Measurements from ENCODE around the gene MRGPRX1.

MRGPRX1 gene

DNA sequence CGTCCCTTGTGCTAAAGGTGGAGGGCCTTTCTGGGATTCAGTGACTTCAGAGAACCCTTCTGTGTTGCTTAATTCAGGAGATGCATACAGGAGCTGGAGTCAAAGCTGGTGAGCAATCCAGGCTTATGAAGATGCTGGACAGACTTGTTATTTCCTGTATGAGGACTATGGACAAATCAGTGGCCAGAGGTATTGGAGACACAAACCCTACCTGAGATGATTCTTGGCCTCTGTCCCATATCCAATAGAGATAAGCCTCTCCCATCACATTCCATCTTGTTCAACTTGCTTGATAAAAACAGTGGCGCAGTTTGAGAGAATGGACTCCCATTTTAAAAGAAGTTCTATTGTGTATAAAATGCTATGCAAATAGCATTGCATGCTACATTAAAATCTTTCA lies at the start of gene MRGPRX1:
TSS of gene MRGPRX1 (minus strand) at position 101 of the 400 bp plus-strand sequence. CDS start 4,630 bp downstream, outside the sequence.
- H3K27ac ChIP-seq, result no peak within 1 kb of the TSS
- no peak for DNase-seq
- H3K27me3 ChIP-seq (ENCODE audit: insufficient read depth, low read depth, severe bottlenecking), result no peaks in the 10 kb centered on the region
- TF ChIP-seq, protein P1, sequence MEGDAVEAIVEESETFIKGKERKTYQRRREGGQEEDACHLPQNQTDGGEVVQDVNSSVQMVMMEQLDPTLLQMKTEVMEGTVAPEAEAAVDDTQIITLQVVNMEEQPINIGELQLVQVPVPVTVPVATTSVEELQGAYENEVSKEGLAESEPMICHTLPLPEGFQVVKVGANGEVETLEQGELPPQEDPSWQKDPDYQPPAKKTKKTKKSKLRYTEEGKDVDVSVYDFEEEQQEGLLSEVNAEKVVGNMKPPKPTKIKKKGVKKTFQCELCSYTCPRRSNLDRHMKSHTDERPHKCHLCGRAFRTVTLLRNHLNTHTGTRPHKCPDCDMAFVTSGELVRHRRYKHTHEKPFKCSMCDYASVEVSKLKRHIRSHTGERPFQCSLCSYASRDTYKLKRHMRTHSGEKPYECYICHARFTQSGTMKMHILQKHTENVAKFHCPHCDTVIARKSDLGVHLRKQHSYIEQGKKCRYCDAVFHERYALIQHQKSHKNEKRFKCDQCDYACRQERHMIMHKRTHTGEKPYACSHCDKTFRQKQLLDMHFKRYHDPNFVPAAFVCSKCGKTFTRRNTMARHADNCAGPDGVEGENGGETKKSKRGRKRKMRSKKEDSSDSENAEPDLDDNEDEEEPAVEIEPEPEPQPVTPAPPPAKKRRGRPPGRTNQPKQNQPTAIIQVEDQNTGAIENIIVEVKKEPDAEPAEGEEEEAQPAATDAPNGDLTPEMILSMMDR (IDR thresholded peaks at IDR 0.05; ENCODE audit: low read depth, low read length), result no peak
- H3K36me3 ChIP-seq, result no peaks in the 10 kb centered on the region
- no peak within 1 kb of the TSS for H3K4me3 ChIP-seq (ENCODE audit: low read depth, low read length)
- H3K9me3 ChIP-seq (ENCODE audit: severe bottlenecking), result no peaks in the 10 kb centered on the region

DNA sequence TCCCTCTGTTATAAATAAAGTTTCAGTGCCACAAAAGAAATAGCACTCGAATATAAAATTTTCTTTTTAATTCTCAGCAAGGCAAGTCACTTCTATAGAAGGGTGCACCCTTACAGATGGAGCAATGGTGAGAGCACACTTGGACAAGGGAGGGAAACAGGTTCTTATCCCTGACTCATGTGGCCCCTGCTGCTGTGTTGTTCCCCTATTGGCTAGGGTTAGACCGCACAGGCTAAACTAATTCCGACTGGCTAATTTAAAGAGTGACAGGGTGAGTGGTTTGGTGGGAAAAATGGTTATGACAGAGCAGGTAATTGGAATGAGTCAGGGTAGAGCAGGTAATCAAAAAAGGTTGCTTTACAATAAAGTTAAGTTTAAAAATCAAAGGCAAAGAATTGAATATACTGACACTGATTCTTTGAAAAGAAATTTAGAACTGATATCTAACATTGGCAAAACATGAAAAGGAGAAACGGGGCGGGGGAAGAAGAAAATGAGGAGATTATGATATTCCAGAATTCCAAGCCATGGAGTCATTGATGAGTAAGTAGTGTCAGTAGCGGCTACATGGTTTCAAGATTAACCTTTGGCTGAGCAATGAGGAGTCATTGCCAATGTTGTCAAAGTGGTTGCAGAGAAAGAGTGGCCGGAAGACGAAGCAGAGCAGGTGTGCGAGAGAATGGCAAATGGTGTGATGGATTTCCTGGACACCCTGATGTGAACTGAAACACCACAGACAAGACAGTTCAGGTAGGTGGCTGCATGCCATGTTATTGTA lies 48.4 kb upstream of the MRGPRX1 start:
- no peak overlapping the region for H3K4me3 ChIP-seq (ENCODE audit: low read depth, low read length)
- DNase-seq, result no peak
- TF ChIP-seq, protein P1 (IDR thresholded peaks at IDR 0.05; ENCODE audit: low read depth, low read length), result no peak
- H3K9me3 ChIP-seq (ENCODE audit: severe bottlenecking), result no peaks in the 10 kb centered on the region
- H3K36me3 ChIP-seq, result no peaks in the 10 kb centered on the region
- no peak overlapping the region for H3K27ac ChIP-seq
- H3K27me3 ChIP-seq (ENCODE audit: insufficient read depth, low read depth, severe bottlenecking), result peaks cover 3% of the 10 kb centered on the region

DNA sequence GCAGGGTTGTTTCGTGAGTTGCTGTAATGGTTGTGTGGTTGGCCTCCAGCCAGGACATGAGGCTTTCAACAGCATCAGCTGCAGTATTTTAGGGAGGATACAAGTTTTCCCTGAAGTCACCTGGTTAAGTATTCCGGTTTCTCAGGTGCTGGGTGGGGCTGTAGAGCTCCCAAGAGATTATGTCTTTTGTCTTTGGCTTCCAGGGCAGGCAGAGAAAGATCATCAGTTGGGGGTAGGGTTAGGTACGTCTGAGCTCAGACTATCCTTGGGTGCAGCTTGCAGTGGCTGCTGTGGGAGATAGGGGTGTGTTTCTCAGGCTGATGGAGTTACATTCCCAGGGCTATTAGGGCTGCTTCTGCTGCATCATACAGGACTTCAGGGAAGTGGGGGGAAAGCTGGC lies 47.5 kb upstream of the MRGPRX1 start:
- no peaks in the 10 kb centered on the region for H3K9me3 ChIP-seq (ENCODE audit: severe bottlenecking)
- DNase-seq, result no peak
- peaks cover 3% of the 10 kb centered on the region for H3K27me3 ChIP-seq (ENCODE audit: insufficient read depth, low read depth, severe bottlenecking)
- TF ChIP-seq, protein P1 (IDR thresholded peaks at IDR 0.05; ENCODE audit: low read depth, low read length), result no peak
- no peak overlapping the region for H3K4me3 ChIP-seq (ENCODE audit: low read depth, low read length)
- no peak overlapping the region for H3K27ac ChIP-seq
- H3K36me3 ChIP-seq, result no peaks in the 10 kb centered on the region

DNA sequence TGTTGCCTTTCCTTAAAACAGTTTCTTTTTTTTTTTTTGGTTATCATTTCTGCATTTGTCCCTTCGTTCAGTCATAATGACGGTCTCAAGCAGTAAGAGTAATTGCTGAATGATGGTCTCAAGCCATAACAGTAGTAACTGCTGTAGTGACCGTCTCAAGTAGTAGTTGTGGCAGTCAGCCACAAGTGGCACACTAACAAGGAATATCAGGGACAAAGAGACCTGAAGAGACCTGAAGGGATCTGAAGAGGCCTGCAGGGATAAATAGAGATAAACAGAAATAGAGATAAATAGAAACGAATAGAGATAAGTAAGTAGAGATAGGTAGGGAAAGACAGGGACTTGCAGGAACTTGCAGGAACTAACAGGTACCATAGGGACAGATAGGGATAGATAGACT lies 42.7 kb upstream of the MRGPRX1 start:
- H3K4me3 ChIP-seq (ENCODE audit: low read depth, low read length), result no peak overlapping the region
- H3K36me3 ChIP-seq, result no peaks in the 10 kb centered on the region
- DNase-seq, result no peak
- H3K9me3 ChIP-seq (ENCODE audit: severe bottlenecking), result no peaks in the 10 kb centered on the region
- TF ChIP-seq, protein P1 (IDR thresholded peaks at IDR 0.05; ENCODE audit: low read depth, low read length), result no peak
- H3K27me3 ChIP-seq (ENCODE audit: insufficient read depth, low read depth, severe bottlenecking), result peaks cover 9% of the 10 kb centered on the region
- no peak overlapping the region for H3K27ac ChIP-seq

DNA sequence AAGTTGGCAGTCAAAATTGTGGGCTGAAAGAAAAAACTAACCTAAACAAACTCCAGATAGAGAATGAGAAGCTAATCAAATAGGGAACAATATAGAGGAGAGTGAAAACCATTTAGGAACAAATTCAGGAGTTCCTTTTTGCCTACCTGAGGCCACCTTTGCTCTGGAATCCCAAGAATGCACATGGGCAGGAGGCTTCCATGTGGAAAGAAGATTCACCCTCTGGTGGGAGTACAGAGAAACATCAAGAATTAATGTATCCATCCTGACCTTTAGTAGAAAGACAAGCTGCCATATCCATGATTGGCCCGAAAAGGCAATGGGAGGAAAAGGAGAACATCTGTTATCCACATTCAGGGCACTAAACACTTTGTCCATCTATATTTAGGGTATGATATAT lies 35.0 kb upstream of the MRGPRX1 start:
- Histone ChIP-seq H3K27me3 (ENCODE audit: insufficient read depth, low read depth, severe bottlenecking) (peaks cover 3% of the 10 kb centered on the region), H3K4me3 (ENCODE audit: low read depth, low read length) (no peak overlapping the region), H3K27ac (no peak overlapping the region), H3K9me3 (ENCODE audit: severe bottlenecking) (no peaks in the 10 kb centered on the region), H3K36me3 (no peaks in the 10 kb centered on the region)
- TF ChIP-seq, protein P1 (IDR thresholded peaks at IDR 0.05; ENCODE audit: low read depth, low read length), result no peak
- no peak for DNase-seq

DNA sequence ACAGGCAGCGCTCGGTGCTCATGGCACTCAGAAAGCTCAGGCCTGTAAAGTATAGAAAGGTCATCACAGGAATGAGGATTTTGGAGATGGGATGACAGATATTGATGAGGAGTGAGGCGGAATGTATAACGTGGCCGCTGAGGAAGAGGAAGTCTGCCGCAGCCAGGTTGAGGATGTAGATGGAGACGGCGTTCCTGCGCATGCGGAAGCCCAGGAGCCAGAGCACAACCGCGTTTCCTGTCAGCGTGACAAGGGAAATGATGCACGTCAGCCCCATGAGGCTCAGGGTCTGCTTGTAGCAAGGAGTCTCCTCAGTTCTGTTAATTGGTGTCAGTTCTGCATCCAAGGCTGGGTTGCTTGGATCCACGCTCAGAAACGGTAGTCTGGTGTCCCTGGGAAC lies 33.1 kb upstream of the MRGPRX1 start:
- DNase-seq, result no peak
- Histone ChIP-seq H3K27ac (no peak overlapping the region), H3K9me3 (ENCODE audit: severe bottlenecking) (no peaks in the 10 kb centered on the region), H3K27me3 (ENCODE audit: insufficient read depth, low read depth, severe bottlenecking) (peaks cover 3% of the 10 kb centered on the region), H3K4me3 (ENCODE audit: low read depth, low read length) (no peak overlapping the region), H3K36me3 (no peaks in the 10 kb centered on the region)
- TF ChIP-seq, protein P1 (IDR thresholded peaks at IDR 0.05; ENCODE audit: low read depth, low read length), result no peak
